ENCODE data around the gene COL4A5. TPM values are rescaled to one million over a fixed set of nuclear protein-coding genes. Genes with fewer than 3 reads are reported as not detected.

Gene COL4A5
- total RNA-seq, 1 experiment from 2014 or later: 29.4 TPM

- BruUV-seq (replicated peaks): no TSS peak
- Histone ChIP-seq H3K4me3 (replicated peaks in 1 of 2; ENCODE audit: low read depth in 1 of 2, low read length in 2 of 2) (no peak overlapping the region), H3K36me3 (ENCODE audit: control insufficient read depth in 1 of 2, insufficient read depth in 2 of 2, low read length in 2 of 2) (no peaks in the 10 kb centered on the region), H3K4me2 (ENCODE audit: low read length) (no peak overlapping the region), H3K9ac (ENCODE audit: low read length) (no peak overlapping the region), H3K9me3 (ENCODE audit: control insufficient read depth in 1 of 2, insufficient read depth in 1 of 2, low read depth in 1 of 2, low read length in 2 of 2) (no peaks in the 10 kb centered on the region), H3K79me2 (ENCODE audit: insufficient read depth, low read length) (no peaks in the 10 kb centered on the region), H2AFZ (ENCODE audit: low read depth, low read length, poor library complexity, severe bottlenecking) (no peak overlapping the region), H4K20me1 (ENCODE audit: insufficient read depth) (no peaks in the 10 kb centered on the region; the same call in 1 of the 2 replicates), H3K9me2 (ENCODE audit: insufficient read depth) (no peaks in the 10 kb centered on the region), H3K27ac (ENCODE audit: low read depth, low read length) (no peak overlapping the region), H3K27me3 (ENCODE audit: insufficient read depth, low read length) (no peaks in the 10 kb centered on the region), H3K4me1 (ENCODE audit: control insufficient read depth in 1 of 2, insufficient read depth in 2 of 2, low read length in 2 of 2) (no peaks in the 10 kb centered on the region)
- DNase-seq (ENCODE audit: low read depth, low spot score) (no peak), ATAC-seq (no peak)
- RAD21 ChIA-PET (ENCODE audit: low non-redundant PET in 1 of 2, low total read pairs in 2 of 2, uncharacterized antibody in 2 of 2, unreplicated experiment in 2 of 2): no interaction called here
- intact Hi-C loops (cut with micrococcal nuclease): no loop called here
- TF ChIP-seq SRF (IDR thresholded peaks at IDR 0.05; ENCODE audit: low read depth) (no peak), EZH2phosphoT487 (IDR thresholded peaks at IDR 0.05; ENCODE audit: borderline replicate concordance) (no peak), ATF3 (IDR thresholded peaks at IDR 0.05) (no peak), TCF7L2 (IDR thresholded peaks at IDR 0.05; ENCODE audit: borderline replicate concordance, extremely low read depth, insufficient read depth, insufficient read length) (no peak), EGR1 (IDR thresholded peaks at IDR 0.05; ENCODE audit: low read depth) (no peak), CBX3 (IDR thresholded peaks at IDR 0.05; ENCODE audit: low read depth) (no peak), FOSL1 (IDR thresholded peaks at IDR 0.05; ENCODE audit: low read depth) (no peak), ELF1 (IDR thresholded peaks at IDR 0.05; ENCODE audit: borderline replicate concordance, low read depth) (no peak), CTCF (IDR thresholded peaks at IDR 0.05 in 2 of 3, conservative IDR thresholded peaks at IDR 0.05 in 1 of 3; ENCODE audit: borderline replicate concordance in 1 of 3, insufficient read depth in 1 of 3, low read depth in 2 of 3, low read length in 2 of 3) (no peak), POLR2AphosphoS5 (IDR thresholded peaks at IDR 0.05; ENCODE audit: low read depth, low read length) (no peak), ZNF274 (IDR thresholded peaks at IDR 0.05; ENCODE audit: low read depth, low read length) (no peak), ZFX (IDR thresholded peaks at IDR 0.05) (no peak), RAD21 (IDR thresholded peaks at IDR 0.05; ENCODE audit: low read depth) (no peak), EZH2 (IDR thresholded peaks at IDR 0.05) (no peak)
- TF ChIP-seq, protein P1, sequence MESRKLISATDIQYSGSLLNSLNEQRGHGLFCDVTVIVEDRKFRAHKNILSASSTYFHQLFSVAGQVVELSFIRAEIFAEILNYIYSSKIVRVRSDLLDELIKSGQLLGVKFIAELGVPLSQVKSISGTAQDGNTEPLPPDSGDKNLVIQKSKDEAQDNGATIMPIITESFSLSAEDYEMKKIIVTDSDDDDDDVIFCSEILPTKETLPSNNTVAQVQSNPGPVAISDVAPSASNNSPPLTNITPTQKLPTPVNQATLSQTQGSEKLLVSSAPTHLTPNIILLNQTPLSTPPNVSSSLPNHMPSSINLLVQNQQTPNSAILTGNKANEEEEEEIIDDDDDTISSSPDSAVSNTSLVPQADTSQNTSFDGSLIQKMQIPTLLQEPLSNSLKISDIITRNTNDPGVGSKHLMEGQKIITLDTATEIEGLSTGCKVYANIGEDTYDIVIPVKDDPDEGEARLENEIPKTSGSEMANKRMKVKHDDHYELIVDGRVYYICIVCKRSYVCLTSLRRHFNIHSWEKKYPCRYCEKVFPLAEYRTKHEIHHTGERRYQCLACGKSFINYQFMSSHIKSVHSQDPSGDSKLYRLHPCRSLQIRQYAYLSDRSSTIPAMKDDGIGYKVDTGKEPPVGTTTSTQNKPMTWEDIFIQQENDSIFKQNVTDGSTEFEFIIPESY (IDR thresholded peaks at IDR 0.05; ENCODE audit: extremely low read depth, insufficient replicate concordance, low read length): no peak
- TF ChIP-seq, protein P2, sequence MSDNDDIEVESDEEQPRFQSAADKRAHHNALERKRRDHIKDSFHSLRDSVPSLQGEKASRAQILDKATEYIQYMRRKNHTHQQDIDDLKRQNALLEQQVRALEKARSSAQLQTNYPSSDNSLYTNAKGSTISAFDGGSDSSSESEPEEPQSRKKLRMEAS (IDR thresholded peaks at IDR 0.05): no peak
- TF ChIP-seq, protein P3, sequence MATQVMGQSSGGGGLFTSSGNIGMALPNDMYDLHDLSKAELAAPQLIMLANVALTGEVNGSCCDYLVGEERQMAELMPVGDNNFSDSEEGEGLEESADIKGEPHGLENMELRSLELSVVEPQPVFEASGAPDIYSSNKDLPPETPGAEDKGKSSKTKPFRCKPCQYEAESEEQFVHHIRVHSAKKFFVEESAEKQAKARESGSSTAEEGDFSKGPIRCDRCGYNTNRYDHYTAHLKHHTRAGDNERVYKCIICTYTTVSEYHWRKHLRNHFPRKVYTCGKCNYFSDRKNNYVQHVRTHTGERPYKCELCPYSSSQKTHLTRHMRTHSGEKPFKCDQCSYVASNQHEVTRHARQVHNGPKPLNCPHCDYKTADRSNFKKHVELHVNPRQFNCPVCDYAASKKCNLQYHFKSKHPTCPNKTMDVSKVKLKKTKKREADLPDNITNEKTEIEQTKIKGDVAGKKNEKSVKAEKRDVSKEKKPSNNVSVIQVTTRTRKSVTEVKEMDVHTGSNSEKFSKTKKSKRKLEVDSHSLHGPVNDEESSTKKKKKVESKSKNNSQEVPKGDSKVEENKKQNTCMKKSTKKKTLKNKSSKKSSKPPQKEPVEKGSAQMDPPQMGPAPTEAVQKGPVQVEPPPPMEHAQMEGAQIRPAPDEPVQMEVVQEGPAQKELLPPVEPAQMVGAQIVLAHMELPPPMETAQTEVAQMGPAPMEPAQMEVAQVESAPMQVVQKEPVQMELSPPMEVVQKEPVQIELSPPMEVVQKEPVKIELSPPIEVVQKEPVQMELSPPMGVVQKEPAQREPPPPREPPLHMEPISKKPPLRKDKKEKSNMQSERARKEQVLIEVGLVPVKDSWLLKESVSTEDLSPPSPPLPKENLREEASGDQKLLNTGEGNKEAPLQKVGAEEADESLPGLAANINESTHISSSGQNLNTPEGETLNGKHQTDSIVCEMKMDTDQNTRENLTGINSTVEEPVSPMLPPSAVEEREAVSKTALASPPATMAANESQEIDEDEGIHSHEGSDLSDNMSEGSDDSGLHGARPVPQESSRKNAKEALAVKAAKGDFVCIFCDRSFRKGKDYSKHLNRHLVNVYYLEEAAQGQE (IDR thresholded peaks at IDR 0.05; ENCODE audit: low read depth): no peak
- CTCF ChIA-PET: no interaction called here
- POLR2A ChIA-PET: no interaction called here
Observed at GRCh38 chrX:108664701-108665100, 225.1 kb downstream of the COL4A5 start.
